Right lobe of liver (tissue), 4 donors: ENCODE results near the gene ALDH8A1.

Experiments used
- POLR2A ChIP-seq: fragments of 450-650 bp; IDR thresholded peaks from one replicate; pipeline ENCODE4 v1.6.1; 2017; ENCODE audit warnings: antibody characterized with exemption, mild to moderate bottlenecking
- TF ChIP-seq, protein P1 (sequence below), 4 donors: fragments of 200-600 bp in 3 of 4; fragments of 450-650 bp in 1 of 4; IDR thresholded peaks; one replicate each; pipeline versions ENCODE4 v1.5.1 to v1.8.0; 2016 to 2022; ENCODE audit warnings: antibody characterized with exemption in 4 of 4, mild to moderate bottlenecking in 2 of 4
- donor health status: DM: no; HTN: no; CAD: no.
- donor health status: DM: no; HTN: no; CAD: no.
- donor health status: DM: no; HTN: yes; CAD: no.

GRCh38 chr6:134921721-134922261 lies 28.1 kb downstream of the ALDH8A1 start:
- TF ChIP-seq POLR2A: no peak
- TF ChIP-seq, protein P1, sequence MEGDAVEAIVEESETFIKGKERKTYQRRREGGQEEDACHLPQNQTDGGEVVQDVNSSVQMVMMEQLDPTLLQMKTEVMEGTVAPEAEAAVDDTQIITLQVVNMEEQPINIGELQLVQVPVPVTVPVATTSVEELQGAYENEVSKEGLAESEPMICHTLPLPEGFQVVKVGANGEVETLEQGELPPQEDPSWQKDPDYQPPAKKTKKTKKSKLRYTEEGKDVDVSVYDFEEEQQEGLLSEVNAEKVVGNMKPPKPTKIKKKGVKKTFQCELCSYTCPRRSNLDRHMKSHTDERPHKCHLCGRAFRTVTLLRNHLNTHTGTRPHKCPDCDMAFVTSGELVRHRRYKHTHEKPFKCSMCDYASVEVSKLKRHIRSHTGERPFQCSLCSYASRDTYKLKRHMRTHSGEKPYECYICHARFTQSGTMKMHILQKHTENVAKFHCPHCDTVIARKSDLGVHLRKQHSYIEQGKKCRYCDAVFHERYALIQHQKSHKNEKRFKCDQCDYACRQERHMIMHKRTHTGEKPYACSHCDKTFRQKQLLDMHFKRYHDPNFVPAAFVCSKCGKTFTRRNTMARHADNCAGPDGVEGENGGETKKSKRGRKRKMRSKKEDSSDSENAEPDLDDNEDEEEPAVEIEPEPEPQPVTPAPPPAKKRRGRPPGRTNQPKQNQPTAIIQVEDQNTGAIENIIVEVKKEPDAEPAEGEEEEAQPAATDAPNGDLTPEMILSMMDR (IDR thresholded peaks at IDR 0.05): no peak
